AML-193 (cell line): ENCODE results near the gene ADTRP.

ENCODE experiments used
- DNase-seq, 2 experiments: peaks; one replicate each; lab custom pipeline; 2025; lab: John Stamatoyannopoulos, UW

ADTRP gene

DNA sequence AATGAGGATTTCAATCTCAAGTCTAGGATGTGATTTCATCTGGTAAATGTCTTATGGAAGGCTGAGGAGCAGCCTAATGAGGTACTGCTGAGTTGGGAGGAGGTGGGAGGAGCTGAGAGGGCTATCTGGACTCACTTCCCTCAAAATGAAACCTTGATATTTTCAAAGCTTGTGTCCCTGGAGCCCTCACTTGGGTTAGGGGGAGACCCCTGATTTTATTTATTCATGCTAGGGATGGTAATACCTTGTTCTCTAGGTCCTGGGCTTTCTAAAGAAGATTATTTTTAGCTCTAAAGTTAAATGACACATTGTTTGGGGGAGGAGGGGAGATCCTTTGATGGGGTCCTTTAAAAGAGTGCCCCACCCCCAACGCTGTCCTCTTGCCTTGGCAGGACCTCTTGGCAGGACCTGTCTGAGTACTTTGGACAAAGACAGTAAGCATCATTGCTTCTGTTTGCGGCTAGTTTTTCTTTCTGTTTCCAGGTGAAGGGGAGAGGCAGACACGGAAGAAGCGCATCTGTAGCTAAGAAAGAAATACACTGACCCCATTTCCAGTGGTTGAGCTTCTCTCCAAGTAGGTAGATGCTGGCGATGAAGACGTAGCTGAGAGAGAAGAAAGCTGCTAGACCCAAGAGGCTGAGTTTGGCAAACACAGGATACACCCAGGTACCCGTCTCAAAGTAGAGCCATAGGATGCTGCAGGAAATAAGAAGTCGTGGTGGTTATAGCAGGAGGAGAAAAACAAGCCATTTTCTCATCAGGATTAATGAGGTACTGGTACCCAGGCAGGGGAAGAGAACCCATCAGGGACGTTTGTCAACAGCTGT is 55.6 kb downstream of the ADTRP start:
- DNase-seq = no peak

DNA sequence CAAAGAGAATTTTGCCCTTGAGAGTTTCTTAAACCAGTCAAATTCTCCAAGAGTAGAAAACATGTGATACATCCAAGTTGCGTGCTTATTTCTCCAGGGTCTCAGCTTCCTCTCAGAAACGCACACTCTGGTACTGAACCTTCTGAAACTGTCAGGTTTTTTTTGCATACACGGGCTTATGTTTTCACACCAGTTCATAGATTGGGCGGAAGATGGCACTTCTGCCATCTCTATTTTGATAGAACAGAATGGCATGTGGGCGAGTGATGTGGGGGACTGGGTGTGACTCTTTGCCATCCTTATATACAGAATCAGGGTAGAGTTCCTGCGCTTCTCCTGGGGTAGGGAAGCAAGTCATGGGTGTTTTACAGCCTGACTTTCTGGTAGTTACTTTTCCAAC is 56.4 kb downstream of the ADTRP start:
- no peak for DNase-seq

DNA sequence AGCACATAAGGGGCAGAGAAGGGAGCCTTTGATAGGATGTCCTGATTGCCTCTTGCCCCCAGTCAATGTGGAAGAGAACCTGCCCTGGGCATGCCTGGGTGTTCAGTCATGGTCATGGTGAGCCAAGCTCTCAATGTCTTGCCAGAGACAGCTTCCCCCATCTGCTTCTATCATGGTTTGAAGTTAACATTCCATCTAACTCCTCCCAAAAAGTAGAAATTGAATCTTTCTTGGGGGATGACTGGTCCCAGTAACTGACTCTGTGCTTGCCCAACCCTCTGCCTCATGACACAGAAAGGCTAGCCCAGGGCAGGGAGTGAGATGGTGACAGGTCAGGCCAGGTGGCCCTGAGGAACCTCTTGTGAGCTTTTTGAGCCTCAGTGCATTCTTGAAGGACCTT is 60.1 kb downstream of the ADTRP start:
- no peak for DNase-seq

DNA sequence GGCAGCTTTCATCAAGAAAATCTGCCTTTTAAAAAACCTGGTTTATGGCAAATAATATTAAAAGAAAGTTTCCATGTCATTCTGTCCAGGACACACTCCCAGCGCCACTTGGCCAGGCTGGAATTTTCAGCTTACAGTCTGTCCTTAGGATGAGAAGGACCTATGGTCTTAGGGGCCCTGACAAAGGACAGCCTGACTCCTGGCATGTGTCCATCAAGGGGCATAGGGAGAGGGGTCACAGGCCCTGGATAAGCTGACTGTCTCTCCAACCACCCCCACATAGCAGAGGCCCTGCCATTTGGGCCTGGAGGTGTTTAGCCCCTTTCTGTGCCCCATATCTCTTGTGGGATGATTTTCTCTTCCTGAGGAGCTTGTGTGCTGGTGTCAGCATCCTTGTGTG is 60.6 kb downstream of the ADTRP start:
- DNase-seq = no peak

DNA sequence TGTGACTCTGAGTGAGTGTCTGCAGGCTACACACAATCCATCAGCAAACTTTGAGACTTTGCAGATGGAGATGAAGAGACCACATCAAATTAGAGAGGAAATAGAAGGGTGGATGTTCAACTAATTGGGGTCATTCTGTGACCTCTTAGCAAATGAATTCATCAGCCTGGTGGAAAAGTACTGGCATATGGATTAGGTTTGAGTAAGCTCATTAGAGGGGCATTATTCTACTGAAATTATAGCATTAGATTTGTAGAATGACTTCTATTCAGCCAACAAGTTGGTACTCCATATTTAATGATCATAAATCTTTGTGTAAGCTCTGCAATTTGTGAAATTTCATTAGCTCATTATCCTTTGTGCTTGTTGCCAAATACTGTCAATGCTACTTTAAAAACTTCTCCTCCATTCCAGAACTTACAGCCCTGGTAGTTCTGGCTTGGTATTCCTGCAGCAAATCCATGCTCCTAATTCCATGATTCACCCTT is 63.8 kb downstream of the ADTRP start:
- DNase-seq = no peak

DNA sequence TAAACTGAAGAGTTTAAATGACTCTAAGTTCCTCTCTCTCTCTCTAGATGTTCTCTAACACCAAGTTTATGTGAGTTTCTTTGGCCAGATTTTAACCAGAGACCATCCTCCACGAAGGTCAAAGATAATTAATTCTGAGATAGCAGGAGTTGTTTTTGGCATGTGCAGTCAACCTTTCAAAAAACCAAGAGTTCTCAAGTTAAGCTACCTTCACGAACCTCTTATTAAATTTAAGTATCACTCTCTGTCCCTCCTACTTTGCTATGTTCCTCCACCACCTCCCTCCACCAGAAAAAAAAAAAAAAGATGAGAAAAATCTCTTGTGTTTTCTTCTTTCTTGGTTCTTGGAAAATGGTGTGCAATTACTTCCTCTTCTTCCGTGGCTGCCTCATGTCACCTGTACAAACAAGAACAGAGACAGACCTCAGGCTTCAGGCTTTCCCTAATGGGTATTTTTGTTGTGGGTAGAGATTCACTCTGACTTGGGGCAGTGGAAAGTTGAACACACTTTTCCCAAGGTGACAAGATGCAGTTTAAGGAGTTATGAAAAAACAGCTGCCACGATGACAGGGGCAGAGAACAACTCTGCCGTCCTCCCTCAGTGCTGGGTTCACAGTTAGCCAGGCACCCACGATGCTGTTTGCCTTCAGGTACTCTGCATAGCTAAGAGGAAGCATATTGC is 64.3 kb downstream of the ADTRP start:
- no peak for DNase-seq

DNA sequence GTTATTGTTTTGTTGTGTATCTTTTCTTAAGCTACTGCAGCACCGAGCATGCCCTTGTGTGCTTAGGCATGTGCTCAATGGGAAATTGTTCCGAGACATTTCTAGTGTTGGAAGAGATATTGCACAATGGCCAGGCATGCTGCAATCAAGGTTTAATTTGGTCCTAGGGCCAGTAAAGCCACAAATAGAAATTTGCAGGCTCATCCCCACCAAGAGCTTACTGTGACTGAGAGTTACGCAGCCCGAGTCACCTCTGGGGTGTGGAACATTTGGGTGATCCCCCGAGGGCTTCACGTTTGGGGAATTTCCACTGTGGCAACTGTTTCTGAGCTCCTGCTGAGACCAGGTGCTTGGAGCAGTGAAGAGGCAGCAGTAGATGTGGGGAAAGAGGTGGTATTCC is 65.8 kb downstream of the ADTRP start:
- peak; percentile 15 to 29 for DNase-seq

DNA sequence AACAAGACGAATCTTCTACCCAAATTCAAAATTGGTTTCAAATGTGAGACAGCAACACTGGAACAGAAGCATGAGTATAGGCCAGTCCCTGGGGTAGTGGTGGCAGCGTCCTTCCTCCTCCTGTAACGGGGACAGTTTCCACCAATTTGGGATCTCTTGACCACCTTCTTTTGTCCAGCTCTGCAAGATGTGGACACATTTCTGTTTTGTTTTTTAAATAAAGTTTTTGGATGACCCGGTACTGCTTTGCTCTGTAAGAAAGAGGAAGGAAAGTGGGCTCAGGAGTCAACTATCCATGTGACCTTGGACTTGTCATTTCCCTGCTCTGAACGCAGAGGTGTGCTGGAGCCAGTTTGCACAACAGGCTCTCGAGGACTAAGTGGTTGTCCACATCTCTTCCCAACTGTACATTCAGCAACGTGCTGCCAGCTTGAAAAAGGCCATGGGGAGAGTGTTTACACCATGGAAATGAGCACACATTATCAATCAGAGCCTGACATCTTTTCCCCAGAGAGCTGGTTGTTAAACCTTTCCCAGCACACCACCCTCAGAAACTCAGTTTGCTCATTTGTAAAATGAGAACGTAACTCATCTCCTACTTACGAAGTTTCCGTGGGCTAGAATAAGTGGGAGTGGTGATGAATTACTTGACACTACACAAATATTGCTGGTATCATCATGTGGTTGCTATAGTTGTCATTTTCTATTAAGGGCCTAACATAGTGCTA is 66.5 kb downstream of the ADTRP start:
- DNase-seq = no peak

DNA sequence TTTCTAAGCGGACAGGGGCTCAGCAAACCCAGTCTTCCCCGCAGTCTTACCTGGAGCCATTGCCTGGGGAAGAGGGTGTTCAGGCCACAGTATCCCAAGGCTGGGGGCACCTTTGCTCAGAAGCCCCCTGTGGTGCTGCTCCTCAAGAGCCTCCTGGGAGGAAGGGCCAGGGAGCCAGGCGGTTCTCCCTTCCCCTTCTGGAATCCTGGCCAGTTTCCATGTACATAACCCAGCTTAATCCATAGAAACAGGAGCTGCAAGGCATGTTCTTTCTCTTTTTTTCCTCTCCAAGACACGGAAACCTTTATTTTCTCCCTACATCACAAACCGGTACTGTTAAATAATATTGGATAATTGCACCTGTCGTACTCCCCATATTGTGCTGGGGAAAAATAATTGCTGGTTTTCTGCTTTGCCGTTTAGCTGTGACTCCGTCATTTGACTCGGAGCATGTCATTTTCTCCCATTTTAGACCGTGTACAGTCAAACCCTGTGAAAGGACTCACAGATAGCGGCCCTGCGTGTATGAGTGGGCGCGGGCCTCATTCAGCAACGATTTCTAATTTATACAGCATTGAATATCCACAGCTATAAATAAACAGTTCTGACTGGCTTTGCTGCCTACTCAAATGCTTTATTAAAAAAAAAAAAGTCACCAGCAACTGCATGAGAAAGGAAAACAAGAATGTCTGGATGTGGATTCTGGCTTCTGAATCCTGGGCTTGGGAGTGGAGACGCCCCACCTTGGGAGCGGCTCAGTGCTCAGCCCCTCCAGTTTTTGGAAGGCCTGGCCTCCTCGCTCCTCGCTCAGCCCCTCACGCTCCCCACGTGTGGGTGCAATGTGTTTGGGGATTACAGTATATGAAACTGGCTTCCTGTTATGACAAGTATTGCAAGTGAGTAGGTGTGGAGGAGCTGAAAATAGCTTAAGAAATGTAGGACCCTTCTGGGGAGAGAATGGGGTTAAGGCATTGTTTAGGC is 67.3 kb downstream of the ADTRP start:
- no peak for DNase-seq

DNA sequence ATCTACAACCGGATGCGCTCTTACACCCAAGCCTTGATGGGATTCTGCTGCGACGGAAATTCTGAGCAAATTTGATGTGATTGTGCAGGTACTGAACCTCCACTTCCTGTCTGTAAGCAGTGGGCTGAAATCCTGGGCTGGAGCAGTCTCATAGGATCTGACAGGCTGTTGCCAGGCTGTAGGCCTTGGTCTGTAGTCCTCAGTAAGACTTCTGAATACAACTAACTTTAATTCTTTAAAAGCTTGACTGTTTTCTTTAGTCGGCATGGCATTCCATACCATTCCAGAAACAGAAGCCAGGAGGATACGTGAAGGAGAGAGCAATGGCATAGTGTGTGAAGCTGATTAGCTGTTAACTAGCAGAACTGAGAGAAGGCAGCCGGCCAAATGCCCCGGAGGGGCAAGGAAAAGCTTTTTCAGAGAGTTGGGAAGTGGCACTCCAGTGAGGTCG is 68.3 kb downstream of the ADTRP start:
- DNase-seq = no peak

DNA sequence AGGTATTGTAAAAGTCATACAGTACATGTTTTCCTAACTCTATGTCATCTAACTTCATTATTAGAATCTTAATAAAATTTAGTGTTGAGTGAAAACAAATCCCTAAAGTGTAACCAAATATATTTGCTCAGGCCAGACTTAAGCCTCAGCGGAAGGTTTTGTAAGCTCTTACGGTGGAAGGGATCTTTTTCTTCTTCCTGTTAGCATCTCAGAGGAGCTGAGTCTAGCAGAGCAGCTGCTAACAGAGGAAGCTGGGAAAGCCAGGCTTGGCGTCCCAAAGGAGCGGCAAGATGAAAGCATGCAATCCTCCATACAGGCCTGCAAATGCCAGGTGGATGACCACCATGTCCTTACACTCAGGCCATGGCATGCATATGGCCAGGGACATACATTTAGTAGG is 72.4 kb downstream of the ADTRP start:
- DNase-seq = no peak

DNA sequence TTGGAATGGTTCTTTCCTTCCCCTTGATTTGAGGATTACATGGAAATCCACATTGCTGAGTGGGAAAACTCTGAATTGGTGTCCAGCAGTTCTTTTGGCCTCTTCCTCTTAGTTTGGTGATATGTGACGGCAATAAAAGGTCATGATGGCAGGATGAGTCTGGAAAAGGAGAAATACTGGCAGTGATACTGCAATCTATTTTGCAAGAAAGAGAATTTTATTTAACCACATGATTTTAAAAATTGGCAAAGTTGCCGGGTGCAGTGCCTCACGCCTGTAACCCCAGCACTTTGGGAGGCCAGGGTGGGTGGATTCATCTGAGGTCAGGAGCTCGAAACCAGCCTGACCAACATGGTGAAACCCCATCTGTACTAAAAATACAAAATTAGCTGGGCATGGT is 73.1 kb downstream of the ADTRP start:
- no peak for DNase-seq

DNA sequence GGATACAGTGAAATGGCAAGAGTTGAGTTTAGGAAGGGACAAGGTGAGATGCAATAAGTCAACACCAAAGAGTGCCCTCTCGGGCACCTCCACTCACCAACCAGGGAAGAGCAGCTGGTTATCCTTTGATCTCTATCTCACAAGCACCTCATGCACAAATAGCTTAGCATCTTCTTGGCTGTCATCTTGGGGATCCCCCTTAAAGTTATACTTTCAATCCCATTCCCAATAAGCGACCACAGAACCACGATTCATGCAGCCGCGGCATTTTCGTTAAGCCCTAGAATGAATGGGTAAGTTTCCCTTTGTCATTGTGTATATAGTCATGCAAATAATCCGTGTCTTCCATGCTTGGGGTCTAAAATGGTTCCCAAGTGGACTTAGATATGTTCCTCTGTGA is 73.5 kb downstream of the ADTRP start:
- DNase-seq = no peak

DNA sequence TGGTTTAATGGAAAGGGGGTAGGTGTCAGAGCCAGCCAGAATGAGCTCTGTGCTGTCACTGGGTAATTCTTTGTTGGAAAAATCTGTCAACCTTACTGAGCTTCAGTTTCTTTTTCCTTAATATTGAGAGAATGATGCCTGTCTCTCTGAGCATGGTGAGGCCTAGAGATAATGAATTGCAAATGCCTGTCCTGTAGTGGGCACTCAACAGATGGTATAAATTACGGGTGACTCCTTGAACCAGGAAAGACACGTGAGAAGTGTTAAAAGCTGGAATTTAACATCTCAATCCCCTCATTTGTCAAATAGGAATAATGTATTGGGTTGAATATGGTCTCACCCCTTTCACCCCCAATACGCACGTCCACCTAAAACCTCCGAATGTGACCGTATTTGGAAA is 74.9 kb downstream of the ADTRP start:
- DNase-seq = no peak

DNA sequence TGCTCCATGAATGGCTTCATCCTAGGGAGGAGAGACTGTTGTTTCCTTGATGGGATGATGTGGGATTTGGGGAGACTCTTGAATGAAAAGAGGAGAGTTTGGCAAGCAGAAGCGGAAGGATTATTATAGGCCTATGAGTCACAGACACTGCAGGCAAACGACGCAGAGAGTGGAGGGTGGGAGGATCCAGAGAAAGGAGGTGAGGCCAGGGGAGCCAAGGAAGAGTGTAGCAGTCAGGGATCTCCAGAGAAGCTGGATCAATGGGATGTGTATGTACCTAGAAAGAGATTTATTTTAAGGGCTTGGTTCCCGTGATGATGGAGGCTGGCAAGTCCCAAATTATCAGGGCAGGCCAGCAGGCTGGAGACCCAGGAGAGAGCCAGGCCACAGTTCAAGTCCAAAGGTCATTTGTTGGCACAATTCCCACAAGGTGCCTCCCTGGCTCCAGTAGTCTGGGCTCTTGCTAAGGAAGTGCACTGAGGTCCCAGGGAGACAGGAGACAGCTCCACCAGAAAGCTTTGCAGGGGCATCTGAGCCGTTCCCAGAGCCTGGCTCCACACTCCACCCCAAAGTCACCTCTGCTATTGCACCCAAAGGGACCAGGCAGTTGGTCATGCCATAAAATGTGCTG is 76.0 kb downstream of the ADTRP start:
- DNase-seq = no peak

DNA sequence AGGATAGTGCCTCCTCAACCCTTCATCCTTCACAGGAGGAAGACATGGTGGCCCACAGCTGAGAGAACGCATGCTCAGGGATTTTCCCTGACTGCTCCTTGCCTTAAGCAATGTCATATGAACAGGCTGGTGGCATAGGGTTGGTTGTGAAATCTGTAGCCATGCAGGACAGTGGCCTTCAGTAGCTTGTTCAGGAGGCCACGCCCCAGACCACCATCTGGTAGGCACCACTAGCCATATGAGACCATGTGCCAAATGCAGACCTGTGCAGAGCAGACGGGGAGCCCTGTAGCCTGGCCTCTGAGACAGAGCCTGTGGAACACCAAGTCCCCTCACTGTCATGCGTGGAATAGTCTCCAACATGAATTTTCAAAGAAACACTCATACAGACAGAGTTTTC is 76.5 kb downstream of the ADTRP start:
- DNase-seq = no peak

DNA sequence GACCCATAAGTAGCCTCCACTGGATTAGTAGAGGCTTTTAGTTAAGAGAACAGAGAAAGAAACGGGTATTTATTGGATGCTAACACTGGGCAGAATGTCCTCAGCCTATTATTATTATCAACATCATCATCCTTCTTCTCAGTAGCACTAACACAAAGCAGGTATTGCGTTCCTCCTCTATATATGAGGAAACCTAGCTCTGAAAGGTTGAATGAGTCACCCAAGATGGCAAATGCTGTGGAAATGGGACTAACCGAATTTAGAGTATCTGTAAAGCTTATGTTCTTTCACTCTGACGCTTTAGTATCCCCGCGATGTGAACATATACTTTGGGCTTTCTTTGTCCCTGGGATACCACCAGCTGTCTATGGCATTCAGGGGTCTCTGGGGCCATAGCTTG is 77.0 kb downstream of the ADTRP start:
- DNase-seq = no peak

DNA sequence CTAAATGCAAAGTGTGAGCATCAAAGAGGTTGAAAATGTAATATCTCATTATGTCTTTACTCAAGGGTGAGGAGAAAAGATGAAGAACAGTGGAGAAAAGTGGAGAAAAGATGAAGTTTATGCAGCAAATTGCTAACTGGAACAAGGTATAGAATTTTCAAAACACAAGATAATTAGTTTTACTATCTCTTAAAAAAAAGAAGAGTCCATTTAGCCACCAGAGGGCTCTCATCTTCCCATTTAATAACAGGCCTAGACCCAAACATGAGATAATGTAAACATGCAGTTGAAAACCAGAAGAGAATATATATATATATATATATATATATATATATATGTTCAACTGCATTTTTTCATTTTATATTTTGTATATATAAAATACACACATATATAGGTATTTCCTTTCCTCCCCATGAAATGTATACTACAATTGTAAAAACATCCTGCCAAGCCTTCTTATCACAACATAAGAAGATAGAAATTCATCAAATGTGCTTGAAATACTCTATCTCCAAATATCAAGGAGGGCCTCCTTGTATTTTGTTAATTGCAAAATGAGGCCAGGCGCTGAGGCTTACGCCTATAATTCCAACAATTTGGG is 78.4 kb downstream of the ADTRP start:
- peak; percentile 72 to 75 for DNase-seq

DNA sequence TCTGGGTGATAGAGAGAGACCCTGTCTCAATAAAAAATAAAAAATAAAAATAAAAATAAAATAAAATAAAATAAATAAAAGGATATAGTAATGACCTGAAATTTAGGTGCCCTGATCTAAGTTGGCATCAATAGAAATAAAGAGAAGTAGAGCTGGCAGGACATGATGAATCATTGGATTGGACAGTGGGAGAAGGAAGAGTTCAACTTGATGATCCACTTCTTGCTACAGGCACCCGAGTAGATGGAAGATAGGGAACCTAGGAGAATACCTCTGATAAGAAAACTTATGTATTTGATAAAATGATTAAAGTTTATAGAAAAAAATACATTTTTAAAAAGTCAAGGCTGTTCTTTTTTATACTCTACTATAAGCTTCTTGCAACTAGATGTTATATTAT is 79.0 kb downstream of the ADTRP start:
- DNase-seq = no peak
